Erythroblast (primary cell): ENCODE measurements around the gene CD93.

Source experiments
- GATA1 ChIP-seq: IDR thresholded peaks from 2 replicates; pipeline ENCODE4 v1.6.1; 2011; ENCODE audit warnings: low read depth, mild to moderate bottlenecking, control low read depth, low read length, moderate library complexity
- POLR2A ChIP-seq: IDR thresholded peaks from 2 replicates; pipeline ENCODE4 v1.6.1; 2011; ENCODE audit warnings: mild to moderate bottlenecking, low read length

DNA sequence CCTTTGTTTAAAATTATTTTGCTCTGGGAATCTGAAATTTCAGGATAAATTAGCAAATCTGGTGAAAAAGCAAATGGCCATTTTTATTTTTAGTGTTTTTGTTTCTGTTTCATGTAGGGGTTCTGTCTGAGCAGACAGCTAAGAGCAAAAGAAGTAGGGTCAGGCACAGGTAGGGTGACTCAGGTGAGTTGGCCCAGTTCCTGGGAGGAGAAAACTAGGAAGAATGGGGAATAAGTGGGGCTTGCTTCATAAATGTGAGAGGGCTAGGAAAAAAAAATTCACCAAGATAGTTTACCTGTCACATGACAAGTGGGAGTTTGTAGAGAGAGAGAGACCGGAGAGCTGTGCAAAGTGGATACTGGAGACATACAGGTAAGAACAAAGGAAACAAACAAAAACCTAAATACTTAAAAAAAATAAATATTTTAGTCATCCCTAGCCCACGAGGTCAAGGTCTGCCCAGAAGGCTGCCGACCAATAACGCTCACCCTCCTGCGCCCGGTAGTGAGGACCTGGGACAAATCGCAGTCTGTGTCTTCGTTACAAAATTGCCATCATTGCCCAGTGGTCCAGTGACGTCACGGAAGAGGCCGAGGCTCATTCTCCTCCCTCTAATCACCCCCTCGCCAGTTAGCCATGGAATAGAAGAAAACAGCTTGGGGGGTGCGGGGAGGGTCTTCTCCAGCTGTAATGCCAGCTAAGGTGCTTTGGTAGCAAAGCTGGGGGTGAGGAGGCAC lies 39.0 kb downstream of the CD93 start:
- TF ChIP-seq POLR2A (no peak), GATA1 (no peak)
